SJCRH30 (cell line): ENCODE data around the gene PCSK4. TPM values are rescaled to one million over a fixed set of nuclear protein-coding genes. Genes with fewer than 3 reads are reported as not detected.
"Not testable (repeated sequence)": the region's sequence is repeated elsewhere in the genome, so short reads cannot be mapped to it uniquely, and the experiment has no call there.

Experiments used
- DNase-seq, 2 experiments: peaks; one replicate each; pipeline ENCODE4 v3.0.0-alpha.2; 2015 to 2020
- H3K27ac ChIP-seq: fragments of 250-450 bp; sonication (Bioruptor Pico); 2 replicates; pipeline ENCODE4 v1.5.1; 2020; ENCODE audit warnings: mild to moderate bottlenecking, moderate library complexity
- H3K27me3 ChIP-seq: fragments of 250-450 bp; sonication (Bioruptor Pico); 2 replicates; pipeline ENCODE4 v1.5.1; 2020; ENCODE audit warnings: mild to moderate bottlenecking, moderate library complexity
- H3K36me3 ChIP-seq: fragments of 250-450 bp; sonication (Bioruptor Pico); 2 replicates; pipeline ENCODE4 v1.5.1; 2020; ENCODE audit warnings: mild to moderate bottlenecking, moderate library complexity
- H3K4me1 ChIP-seq: fragments of 250-450 bp; sonication (Bioruptor Pico); 2 replicates; pipeline ENCODE4 v1.5.1; 2020; ENCODE audit warnings: mild to moderate bottlenecking, moderate library complexity
- H3K4me3 ChIP-seq: fragments of 250-450 bp; sonication (Bioruptor Pico); 2 replicates; pipeline ENCODE4 v1.5.1; 2020; ENCODE audit warnings: mild to moderate bottlenecking, moderate library complexity
- H3K9me3 ChIP-seq: fragments of 250-450 bp; sonication (Bioruptor Pico); replicated peaks from 2 replicates; pipeline ENCODE4 v1.5.1; 2020; ENCODE audit warnings: mild to moderate bottlenecking, moderate library complexity
- total RNA-seq: library from RNA; depleted of rRNA; stranded (reverse); fragments of >200 nt; shearing (Covaris generic); gene quantifications from 2 replicates; pipeline ENCODE4 v1.2.3, GENCODE V29; 2014; rRNA removed

Gene PCSK4
- 0.58 and 1.1 TPM in 2 replicates for total RNA-seq

DNA sequence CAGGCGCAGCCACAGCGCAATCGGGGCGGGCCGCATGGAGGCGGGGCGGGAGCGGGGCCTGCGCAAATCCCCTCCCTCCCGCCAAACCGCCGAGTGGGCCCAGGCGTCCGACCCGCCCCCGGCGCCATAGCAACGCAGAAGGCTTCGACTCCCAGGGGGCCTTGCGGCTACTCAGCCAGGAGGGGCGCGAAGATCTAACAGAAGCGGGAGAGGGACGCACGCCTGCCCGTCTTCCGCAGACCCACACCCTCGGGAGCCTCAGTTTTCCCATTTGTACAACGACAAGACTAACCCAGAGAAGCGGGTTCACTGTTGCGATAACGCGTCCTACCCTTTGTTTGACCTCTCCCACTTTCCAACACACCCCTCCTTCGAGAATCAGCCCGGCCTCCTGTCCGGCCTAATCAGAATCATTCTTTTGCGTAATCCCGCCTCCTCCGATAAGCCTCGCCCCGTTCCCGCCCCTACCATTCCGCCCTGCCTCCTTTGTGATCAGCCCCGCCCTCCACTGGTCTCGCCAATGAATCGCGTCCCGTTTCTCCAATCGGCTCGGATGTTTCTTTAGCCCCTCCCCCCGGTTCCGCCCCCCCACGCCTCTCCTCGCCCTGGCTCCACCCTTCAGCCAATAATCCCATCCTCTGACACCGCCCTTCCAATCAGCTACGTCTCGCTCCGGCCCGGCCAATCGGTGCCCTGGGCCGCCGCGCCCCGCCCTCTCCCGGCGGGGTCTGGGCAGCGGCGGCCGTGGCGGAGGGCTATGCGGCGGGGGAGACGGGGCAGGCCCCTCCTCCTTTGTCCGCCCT, at the start of gene PCSK4:
PCSK4 (minus strand) TSS at position 40 of the 803 bp plus-strand sequence; CDS start at position 36, 4 bp downstream.
- DNase-seq = peak; percentile 98 to 99
- H3K4me3 ChIP-seq = peak within 1 kb of the TSS; percentile 60
- no peaks in the 10 kb centered on the region for H3K9me3 ChIP-seq
- H3K27ac ChIP-seq = peak within 1 kb of the TSS; percentile 17; the same call in 1 of the 2 replicates
- peaks cover 6% of the 10 kb centered on the region for H3K4me1 ChIP-seq
- no peaks in the 10 kb centered on the region for H3K36me3 ChIP-seq
- H3K27me3 ChIP-seq = no peaks in the 10 kb centered on the region; the same call in 1 of the 2 replicates

DNA sequence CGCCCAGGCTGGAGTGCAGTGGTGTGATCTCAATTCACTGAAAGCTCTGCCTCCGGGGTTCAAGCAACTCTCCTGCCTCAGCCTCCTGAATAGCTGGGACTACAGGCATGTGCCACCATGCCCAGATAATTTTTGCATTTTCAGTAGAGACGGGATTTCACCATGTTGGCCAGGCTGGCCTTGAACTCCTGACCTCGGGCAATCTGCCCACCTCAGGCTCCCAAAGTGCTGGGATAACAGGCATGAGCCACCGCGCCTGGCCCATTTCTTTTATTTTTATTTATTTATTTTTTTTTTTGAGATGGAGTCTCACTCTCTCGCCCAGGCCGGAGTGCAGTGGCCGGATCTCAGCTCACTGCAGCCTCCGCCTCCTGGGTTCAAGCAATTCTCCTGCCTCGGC, 49.6 kb upstream of the PCSK4 start:
- H3K27me3 ChIP-seq, DNase-seq, H3K36me3 ChIP-seq, H3K4me1 ChIP-seq, H3K27ac ChIP-seq, H3K9me3 ChIP-seq, H3K4me3 ChIP-seq: not testable (repeated sequence)

DNA sequence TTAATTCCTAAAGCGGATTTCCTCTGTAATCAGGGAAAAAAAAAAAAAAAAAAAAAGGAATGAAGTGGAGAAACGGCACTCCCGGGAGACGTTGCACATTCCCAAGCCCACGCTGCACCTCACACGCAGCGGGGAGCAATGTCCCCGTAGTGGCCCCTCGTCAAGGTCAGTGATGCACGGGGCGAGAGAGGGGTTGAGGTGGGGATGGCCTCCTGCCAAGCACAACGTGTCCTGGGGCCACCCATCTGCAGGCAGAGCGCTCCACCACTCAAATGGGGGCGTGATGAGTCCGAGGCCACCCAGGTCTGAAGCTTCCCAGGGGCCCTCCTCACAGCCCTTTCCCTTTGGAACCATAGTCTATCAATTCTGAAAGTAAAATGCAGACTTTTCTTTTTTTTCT, 48.8 kb upstream of the PCSK4 start:
- Histone ChIP-seq H3K4me1 (no peaks in the 10 kb centered on the region), H3K4me3 (no peak overlapping the region), H3K36me3 (no peaks in the 10 kb centered on the region), H3K27ac (no peak overlapping the region), H3K27me3 (peaks cover 6% of the 10 kb centered on the region; the same call in 1 of the 2 replicates), H3K9me3 (no peaks in the 10 kb centered on the region)
- DNase-seq = peak in 1 of 2 experiments; percentile 21

DNA sequence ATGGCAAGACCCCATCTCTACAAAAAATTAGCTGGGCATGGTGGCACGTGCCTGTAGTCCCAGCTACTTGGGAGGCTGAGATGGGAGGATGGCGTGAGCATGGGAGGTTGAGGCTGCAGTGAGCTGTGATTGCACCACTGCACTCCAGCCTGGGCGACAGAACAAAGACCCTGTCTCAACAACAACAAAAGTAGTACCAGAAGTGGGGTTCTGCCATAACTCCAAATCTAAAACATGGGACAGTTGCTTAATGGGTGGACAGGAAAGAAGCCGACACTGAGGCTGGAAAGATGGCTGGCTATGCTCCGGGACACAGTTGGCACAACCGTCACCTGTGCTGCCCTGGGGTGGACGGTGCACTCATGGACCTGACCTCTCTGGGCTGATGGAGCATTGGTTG, 45.5 kb upstream of the PCSK4 start:
- H3K4me1 ChIP-seq, H3K27ac ChIP-seq, H3K4me3 ChIP-seq, DNase-seq, H3K9me3 ChIP-seq, H3K27me3 ChIP-seq, H3K36me3 ChIP-seq: not testable (repeated sequence)

DNA sequence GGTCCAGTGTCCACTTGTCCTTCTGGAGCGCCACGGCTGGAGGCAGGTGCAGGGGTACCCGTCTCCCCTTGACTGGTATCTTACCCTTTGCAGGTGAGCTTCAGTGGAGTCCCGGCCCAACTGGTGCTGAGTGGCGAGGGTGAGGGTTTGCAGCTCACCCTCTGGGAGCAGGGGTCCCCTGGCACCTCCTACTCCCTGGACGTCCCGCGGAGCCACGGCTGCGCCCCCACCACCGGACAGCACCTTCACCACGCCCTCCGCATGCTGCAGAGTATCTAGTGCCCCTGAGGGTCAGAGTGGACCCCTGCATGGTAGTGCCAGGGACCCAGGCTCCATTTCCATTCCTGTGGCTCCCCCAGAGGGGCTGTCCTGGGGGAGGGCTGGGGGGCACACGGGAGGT, 44.8 kb upstream of the PCSK4 start:
- H3K4me3 ChIP-seq = no peak overlapping the region
- no peak for DNase-seq
- H3K27ac ChIP-seq = no peak overlapping the region
- H3K9me3 ChIP-seq = no peaks in the 10 kb centered on the region
- no peaks in the 10 kb centered on the region for H3K36me3 ChIP-seq
- H3K4me1 ChIP-seq = no peaks in the 10 kb centered on the region; the same call in 1 of the 2 replicates
- peaks cover 3% of the 10 kb centered on the region; the same call in 1 of the 2 replicates for H3K27me3 ChIP-seq

DNA sequence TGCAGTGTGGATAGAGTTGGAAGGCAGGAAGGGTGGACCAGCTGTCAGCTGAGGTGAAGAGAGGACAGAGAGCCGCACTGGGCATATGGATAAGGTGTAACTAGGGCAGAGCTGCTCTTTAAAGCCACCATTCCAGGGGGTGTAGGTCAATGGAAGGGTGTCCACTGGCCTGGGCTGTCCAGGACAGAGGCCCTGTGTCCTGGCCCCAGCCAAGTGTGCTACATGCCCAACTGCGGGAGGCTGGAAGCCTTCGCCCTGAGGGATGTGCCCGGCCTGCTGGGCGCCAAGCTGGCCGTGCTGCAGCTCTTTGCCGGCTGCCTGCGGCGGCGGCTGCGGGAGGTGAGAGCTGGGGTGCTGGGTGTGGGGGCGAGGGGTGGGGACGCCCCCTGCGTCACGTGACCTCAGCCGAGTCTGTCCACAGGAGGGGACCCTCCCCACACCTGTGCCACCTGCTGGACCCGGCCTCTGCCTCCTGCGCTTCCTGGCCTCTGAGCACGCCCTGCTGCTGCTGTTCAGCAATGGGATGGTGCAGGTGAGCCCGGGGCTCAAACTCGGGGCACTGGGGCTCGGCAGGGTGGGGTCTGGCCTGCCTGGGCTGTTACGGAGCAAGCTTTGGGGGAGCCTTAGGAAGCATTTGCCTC, 43.5 kb upstream of the PCSK4 start:
- no peak overlapping the region for H3K27ac ChIP-seq
- no peak overlapping the region for H3K4me3 ChIP-seq
- no peaks in the 10 kb centered on the region for H3K36me3 ChIP-seq
- no peaks in the 10 kb centered on the region for H3K27me3 ChIP-seq
- H3K4me1 ChIP-seq = no peaks in the 10 kb centered on the region; the same call in 1 of the 2 replicates
- no peak for DNase-seq
- no peaks in the 10 kb centered on the region for H3K9me3 ChIP-seq

DNA sequence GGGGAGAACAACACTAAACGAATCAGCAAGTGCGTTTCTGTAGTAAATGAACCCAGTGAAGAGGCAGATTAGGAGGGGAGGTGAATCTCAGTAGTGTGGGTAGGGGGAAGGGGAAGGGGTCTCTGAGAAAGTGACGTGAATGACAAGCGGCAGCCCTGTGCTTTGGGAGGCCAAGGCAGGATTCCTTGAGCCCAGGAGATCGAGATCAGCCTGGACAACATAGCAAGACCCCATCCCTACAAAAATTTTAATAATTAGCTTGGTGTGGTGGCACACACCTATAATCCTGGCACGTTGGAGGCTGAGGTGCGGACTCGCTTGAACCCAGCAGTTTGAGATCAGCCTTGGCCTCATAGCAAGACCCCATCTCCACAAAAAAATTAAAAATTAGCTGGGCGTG, 41.9 kb upstream of the PCSK4 start:
- no peak for DNase-seq
- Histone ChIP-seq H3K27ac (no peak overlapping the region), H3K9me3 (no peaks in the 10 kb centered on the region), H3K4me3 (no peak overlapping the region), H3K27me3 (no peaks in the 10 kb centered on the region), H3K4me1 (no peaks in the 10 kb centered on the region; the same call in 1 of the 2 replicates), H3K36me3 (no peaks in the 10 kb centered on the region)

DNA sequence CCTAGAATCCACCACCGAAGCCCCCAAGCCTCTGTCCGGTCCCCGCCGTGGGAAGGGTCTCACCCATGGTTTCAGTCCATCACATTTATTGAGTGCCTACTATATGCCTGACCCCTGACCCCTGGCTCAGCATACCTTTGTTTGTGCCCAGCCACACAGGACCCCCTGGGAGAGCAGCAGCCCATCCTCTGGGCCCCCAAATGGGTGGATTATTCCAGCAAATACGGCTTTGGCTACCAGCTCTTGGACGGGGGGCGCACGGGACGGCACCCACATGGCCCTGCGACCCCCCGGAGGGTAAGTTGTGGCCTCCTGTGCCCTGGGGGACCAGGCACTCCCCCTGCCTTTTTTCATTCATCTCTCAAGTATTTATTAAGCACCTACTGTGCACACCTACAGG, 41.4 kb upstream of the PCSK4 start:
- Histone ChIP-seq H3K4me1 (no peaks in the 10 kb centered on the region; the same call in 1 of the 2 replicates), H3K27ac (no peak overlapping the region), H3K4me3 (no peak overlapping the region), H3K27me3 (no peaks in the 10 kb centered on the region), H3K9me3 (no peaks in the 10 kb centered on the region), H3K36me3 (no peaks in the 10 kb centered on the region)
- DNase-seq = no peak

DNA sequence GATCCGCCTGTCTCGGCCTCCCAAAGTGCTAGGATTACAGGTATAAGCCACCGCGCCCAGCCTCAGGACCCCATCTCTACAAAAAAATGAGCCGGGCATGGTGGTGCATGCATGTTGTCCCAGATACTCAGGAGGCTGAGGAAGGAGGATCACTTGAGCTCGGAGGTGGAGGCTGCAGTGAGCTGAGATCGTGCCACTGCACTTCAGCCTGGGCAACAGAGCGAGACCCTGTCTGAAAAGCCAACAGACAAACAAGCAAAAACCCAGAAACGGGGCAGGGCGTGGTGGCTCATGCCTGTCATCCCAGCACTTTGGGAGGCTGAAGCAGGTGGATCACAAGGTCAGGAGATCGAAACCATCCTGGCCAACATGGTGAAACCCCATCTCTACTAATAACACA, 40.7 kb upstream of the PCSK4 start:
- not testable (repeated sequence) for H3K27me3 ChIP-seq, DNase-seq, H3K36me3 ChIP-seq, H3K4me3 ChIP-seq, H3K27ac ChIP-seq, H3K4me1 ChIP-seq, H3K9me3 ChIP-seq

DNA sequence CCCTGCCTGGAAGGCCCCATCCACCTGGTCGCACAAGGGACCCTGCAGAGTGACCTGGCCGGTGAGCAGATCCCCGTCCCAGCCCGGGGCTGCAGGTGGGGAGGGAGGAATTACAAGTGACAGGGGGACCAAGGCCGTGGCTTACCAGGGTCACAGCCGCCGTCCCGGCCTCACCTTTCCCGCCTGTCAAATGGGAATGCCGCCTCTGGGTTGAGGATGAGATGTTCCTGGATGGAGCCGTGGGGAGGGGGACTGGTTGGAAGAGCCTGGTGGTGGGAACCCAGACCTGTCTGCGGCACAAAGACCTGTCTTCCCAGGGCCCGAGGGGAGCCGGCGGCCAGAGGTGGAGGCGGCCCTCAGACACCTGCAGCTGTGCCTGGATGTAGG, 39.3 kb upstream of the PCSK4 start:
- H3K27ac ChIP-seq = no peak overlapping the region
- H3K27me3 ChIP-seq = no peaks in the 10 kb centered on the region
- no peak for DNase-seq
- no peaks in the 10 kb centered on the region for H3K36me3 ChIP-seq
- H3K9me3 ChIP-seq = no peaks in the 10 kb centered on the region
- no peak overlapping the region for H3K4me3 ChIP-seq
- no peaks in the 10 kb centered on the region; the same call in 1 of the 2 replicates for H3K4me1 ChIP-seq

DNA sequence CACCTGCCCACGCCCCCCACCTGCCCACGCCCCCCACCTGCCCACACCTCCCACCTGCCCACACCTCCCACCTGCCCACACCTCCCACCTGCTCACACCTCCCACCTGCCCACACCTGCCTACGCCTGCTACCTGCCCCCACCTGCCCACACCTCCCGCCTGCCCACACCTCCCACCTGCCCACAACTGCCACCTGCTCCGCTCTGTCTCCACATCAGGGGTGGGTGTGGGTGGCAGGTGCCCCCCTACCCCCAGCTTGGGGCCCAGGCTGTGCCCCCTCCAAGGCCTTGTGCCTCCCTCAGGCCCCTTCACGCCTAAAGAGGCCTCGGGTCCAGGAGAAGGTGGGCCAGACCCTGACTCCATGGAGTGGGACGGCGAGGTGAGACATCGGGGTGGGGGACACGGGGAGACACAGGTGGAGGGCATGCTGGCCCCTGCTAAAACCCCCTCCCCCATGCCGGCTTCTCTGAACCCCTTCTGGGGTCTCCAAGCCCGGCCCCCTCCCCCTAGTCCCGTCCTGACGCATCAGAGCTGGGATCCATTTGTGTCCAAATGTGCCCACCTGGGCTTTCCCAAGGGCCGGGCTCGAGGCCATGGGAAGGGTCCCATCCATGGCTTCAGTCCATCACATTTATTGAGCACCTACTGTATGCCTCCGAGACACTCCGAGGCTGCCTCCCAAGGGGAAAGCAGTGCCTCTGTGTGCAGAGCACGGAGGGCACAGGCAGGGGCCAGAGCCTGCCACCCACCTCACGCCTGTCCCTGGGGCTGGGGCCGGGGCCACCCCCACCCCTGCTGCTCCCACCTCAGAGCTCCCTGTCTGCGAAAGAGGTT, 38.7 kb upstream of the PCSK4 start:
- Histone ChIP-seq H3K4me3 (no peak overlapping the region), H3K27ac (no peak overlapping the region), H3K9me3 (no peaks in the 10 kb centered on the region), H3K36me3 (no peaks in the 10 kb centered on the region), H3K4me1 (no peaks in the 10 kb centered on the region; the same call in 1 of the 2 replicates), H3K27me3 (no peaks in the 10 kb centered on the region)
- no peak for DNase-seq

DNA sequence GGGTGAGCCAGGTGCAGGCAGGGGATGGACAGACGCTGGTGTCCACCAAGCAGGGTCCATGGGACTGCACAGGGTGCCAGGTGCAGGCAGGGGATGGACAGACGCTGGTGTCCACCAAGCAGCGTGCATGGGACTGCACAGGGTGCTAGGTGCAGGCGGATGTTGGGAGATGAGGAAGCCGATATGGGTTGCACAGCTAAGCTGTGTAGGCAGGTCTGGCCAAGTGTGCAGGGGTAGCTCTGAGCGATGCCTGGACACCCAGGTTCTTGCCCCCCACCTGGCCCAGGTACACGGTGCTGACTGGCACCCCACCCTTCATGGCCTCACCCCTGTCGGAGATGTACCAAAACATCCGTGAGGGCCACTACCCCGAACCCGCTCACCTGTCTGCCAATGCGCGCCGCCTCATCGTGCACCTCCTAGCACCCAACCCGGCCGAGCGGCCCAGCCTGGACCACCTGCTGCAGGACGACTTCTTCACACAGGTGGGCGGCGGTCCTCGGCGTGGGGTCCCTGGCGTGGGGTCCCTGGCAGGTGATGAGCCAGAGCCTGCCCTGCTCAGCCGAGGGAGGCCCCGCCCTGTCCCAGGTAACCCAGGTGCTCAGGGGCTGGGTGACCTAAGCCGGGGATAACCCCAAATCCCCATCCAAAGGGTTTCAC, 37.6 kb upstream of the PCSK4 start:
- H3K36me3 ChIP-seq = no peaks in the 10 kb centered on the region
- no peak for DNase-seq
- no peaks in the 10 kb centered on the region for H3K27me3 ChIP-seq
- no peak overlapping the region for H3K4me3 ChIP-seq
- no peaks in the 10 kb centered on the region; the same call in 1 of the 2 replicates for H3K4me1 ChIP-seq
- H3K9me3 ChIP-seq = no peaks in the 10 kb centered on the region
- H3K27ac ChIP-seq = no peak overlapping the region

DNA sequence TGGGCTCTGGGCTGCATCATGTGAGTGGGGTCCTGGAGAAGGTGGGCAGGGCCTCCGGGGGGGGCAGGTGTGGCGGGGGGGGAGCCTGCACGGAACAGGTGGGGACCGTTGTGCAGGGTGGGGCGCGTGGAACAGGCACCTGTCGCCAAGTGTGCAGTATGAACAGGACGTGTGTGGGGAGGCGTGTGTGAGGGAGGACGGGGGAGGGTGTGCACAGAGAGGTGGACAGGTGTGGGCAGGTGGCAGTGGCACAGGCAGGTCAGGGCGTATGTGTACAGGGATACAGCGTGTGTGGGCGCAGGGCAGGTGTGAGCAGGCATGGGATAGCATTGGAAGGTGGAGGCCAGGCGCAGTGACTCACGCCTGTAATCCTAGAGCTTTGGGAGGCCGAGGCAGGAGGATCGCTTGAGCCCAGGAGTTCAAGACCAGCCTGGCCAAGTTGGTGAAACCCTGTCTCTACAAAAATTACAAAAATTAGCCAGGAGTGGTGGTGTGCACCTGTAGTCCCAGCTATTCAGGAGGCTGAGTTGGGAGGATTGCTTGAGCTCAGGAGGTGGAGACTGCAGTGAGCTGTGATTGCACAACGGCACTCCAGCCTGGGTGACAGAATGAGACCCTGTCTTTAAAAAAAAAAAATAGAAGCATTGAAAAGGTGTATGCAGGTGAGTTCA, 37.0 kb upstream of the PCSK4 start:
- H3K4me1 ChIP-seq = no peaks in the 10 kb centered on the region; the same call in 1 of the 2 replicates
- no peaks in the 10 kb centered on the region; the same call in 1 of the 2 replicates for H3K27me3 ChIP-seq
- no peak overlapping the region for H3K27ac ChIP-seq
- H3K9me3 ChIP-seq = no peaks in the 10 kb centered on the region
- no peaks in the 10 kb centered on the region for H3K36me3 ChIP-seq
- H3K4me3 ChIP-seq = no peak overlapping the region
- DNase-seq = no peak
